Measurements from ENCODE around the gene EVPLL.
"Not testable (repeated sequence)": the region's sequence is repeated elsewhere in the genome, so short reads cannot be mapped to it uniquely, and the experiment has no call there.

Gene EVPLL

GRCh38 chr17:18425593-18425992 is 48.0 kb downstream of the EVPLL start:
- not testable (repeated sequence) for DNase-seq (ENCODE audit: low read depth)

GRCh38 chr17:18426639-18427038 is 49.1 kb downstream of the EVPLL start:
- not testable (repeated sequence) for DNase-seq (ENCODE audit: low read depth)

- DNase-seq (ENCODE audit: low read depth) = not testable (repeated sequence)
These were observed 54.6 kb downstream of the EVPLL start for GRCh38 chr17:18432206-18432605.
